ENCODE measurements around the gene PARS2.

PARS2 gene

DNA sequence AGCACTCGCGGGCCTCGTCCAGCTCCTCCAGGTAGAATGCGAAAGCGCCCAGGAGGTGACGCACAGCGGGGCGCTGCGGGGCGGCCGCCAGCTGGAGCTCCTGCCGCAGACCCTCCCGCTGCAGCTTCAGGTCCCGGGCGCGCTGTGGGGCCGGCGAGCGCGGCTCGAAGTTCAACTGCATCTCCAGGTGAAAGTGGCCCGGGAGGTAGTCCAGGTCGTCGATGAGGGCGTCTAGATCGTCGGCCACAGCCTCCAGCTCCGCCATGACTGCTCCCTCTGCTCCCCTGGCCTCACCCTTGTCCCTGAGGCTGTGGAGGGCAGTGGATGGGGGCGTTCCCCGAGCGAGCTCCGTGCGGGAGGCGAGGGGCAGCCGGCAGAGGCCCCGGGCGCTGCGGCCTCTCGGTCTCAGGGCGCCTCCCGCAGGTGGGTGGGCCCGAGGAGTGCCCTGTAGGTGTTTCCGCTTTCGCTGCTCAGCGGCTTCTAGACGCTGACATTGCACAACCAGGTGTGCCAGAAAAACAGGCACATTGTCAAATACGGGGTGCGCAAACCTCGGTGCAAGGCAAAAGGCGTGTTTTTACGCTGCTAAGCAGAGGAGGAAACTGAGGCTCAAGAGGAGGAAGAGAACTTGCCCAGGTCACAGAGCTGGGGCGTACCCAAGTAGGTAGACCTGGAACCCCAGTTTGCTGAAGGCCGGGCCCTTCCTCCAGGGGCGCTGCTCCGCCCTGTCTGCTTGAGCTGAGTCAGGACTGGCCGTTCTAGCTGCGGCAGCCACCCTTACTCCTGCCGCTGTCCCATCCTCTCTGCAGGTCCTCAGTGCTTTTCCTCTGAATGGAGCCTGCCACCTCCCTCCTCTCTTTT, 36.8 kb upstream of the PARS2 start, which contains the start of gene TTC22:
TSS of gene TTC22 (minus strand) at position 425 of the 861 bp plus-strand sequence. CDS start at position 265, 160 bp downstream.
- DNase-seq (ENCODE audit: extremely low spot score, insufficient read length, low read depth): peak; percentile 44
- FAIRE-seq: peak; percentile 89

DNA sequence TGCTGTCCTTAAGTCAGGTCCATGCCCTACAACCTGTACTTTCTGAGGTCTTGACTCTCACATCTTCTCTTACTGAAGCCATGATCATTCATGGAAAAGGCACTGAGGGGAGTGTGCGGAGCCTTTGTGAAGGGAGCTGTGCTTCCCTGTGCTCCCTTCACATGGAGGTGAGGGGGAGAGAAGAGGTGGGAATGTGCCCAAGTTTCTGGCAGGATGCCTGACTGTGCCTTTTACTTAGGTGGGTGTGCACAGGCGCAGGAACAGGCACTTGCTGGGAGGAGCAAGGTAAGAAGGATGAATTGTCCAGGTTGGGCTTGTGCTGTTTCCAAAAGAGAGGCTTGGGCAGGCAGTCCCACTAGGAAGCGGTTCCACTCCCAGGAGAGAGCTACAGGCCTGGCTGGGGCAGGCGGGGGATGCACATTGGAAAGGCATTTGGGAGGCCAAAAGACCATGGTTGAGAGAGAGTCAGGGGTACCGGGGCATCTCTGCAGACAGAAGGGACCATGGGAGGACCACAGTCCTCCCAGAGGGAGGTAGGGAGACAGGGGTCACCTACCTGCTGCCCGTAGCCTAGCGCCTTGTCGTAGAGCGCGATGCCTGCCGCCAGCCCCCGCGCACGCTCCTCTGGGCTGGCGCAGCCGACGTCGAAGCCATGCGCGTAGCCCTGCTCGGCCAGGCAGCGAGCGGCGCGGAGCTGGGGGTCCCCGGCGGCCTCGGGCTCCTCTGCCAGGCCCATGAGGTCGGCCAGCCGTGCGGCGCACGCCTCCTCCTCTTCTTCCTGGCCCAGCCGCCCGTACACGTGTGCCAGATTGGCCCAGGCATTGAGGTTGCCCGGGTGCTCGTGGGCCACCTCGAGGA, 35.9 kb upstream of the PARS2 start:
- DNase-seq (ENCODE audit: extremely low spot score, insufficient read length, low read depth): no peak
- FAIRE-seq: no peak

DNA sequence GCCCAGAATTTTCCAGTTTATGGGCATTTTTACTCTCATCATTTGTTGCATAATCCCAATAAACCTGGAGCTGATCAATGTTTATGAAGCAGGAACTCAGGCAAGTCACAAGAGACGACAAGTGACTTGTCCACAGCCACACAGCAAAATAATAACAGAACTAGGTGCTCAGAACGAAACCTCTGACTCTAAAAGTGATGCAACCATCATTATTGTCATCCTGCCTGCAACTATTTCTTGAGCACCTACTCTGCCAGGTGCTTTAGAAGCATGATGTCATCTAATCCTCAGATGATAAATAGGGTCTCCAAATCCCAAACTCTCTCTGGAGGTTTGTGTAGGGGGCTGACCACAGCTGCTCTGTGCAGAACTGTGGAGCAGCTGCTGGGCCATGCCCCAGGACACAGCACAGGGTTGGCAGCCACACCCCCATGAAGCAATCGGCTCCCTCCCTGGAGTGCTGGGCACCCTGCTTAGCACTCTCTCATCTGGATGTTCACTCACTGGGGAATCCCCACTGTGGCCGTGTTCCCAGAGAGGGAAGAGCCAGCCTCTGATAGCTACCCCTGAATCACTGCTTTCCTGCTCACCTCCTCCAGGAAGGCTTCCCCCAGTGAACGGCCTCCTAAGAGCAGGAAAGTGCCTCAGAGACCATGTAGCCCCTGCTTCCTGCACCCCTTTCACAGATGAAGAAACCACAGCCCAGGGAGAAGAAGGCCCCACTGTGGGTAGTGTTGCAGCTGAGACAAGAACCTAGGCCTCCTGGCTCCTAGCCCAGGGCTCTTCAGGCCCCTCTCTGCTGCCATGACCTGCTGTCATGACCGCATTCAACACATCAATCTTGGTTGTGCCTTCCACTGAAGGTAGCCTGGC, 34.7 kb upstream of the PARS2 start:
- FAIRE-seq: peak; percentile 56
- DNase-seq (ENCODE audit: extremely low spot score, insufficient read length, low read depth): no peak

DNA sequence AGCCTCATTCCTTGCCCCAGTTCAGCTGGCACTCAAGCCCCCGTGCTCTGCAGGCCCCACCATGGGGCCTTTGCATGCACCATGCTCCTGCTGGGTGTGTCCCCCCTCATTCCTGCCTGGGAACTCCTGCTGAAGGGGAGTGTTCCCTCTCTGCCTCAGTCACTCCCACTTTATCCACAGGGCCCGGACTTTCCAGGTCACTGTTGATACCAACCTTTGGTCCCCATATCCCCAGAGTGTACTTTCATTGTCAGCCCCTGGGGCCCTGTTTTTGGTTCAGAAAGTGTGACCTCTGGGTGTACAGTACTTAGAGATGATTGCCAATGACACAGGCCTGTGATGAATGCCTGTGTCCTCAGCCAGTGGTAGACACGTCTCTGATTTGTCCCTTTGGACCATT, 33.9 kb upstream of the PARS2 start:
- FAIRE-seq (no peak), DNase-seq (ENCODE audit: extremely low spot score, insufficient read length, low read depth) (no peak)

DNA sequence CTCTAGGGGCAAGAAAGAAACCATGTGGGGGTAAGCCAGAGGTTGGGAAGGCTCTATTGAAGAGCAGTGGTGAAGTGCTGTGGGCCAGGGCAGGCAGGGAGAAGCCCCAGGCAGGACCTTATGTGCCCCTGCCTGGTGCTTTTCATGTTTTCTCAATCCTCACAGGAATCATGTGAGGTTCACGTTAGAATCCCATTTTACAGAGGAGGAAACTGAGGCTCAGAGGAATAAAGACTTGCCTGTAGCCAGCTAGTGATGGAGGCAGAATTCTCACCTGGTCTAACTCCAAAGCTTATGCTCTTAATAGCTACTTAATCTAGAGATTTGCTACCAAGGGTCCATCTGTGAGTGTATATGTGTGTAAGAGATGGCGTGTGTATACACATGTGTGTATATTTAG, 32.6 kb upstream of the PARS2 start:
- FAIRE-seq: no peak
- no peak for DNase-seq (ENCODE audit: extremely low spot score, insufficient read length, low read depth)

DNA sequence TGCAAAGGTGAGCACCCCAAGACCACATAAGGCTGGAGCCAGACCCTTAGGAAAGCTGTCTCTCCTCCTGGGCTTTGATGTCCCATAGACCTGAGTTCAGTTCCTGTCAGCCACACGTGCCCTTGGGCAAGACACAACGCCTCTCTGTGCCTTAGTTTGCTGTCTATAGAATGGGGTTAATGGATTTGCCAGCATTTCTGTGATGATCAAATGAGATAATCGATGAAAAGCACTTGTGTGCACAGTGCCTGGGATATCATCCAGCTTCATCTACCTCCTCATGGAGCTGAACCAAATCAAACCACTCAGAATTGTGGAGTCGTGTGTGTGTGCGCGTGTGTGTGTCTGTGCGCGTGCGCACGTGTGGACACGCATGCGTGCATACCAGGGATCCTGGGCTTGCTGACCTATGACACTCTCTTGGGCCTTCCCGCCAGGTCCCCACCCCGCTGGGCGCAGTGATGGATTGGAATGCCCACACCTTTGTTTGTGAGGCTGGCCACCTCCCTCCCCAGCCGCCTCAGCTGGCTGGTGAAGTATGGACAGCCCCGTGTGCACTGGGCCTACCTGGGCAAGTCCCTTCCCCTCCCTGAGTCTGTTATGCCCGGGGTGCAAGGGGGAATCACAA, 31.6 kb upstream of the PARS2 start:
- FAIRE-seq (no peak), DNase-seq (ENCODE audit: extremely low spot score, insufficient read length, low read depth) (no peak)

DNA sequence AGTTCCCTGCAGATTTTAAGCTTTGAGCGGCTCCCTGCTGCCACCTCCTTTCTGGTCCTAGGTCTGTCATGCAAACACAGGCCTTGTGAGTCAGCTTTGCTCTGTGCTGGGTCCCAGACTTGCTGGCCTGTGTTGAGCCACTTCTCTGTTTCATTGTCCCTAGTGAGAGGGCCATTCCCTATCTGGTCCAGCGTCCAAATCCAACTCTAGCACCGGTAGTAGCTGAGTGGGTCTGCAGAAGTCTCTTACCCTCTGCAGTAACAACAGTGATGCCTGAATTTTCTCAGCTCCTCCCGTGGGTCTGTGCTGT, 31.0 kb upstream of the PARS2 start:
- FAIRE-seq: no peak
- no peak for DNase-seq (ENCODE audit: extremely low spot score, insufficient read length, low read depth)

DNA sequence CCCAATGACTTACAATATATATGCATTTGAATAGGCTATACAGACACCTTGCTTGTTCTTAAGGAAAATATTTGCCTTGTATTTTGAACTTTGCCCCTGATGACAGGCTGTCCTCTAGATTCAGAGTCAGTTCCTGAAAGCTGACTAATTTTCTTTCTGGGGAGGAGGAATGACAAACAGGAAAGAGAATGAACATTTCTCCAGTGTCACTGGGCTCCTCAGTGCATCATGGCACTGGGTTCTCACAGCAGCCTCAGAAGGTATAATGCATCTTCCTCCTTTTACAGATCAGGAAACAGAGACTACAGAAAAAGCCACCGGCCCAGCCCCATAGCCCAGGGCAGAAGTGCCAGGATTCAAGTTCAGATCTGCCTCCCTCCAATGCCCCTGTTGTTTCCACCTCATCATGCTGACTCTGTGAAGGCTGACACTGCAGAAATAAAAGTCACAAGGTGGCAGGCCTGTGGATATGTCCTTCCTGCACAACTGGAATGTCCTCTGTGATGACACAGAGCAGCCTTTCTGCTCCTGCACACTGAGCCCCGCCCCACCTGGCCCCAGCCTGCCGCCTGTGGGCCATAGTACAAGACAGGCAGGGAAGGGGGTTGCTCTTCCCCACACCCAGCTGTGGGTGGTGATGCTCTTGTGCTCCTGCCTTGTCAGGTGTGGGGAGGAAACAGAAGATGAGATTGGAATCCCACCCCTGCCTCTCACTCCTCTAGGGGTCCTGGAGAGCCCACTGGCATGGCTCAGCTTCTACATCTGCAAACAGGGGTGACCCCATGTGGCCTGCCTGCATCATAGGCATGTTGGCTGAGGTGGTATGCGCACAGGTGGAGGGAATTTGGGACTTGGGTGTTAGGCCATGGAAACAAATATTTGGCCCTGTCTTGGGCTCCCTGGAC, 30.4 kb upstream of the PARS2 start:
- DNase-seq (ENCODE audit: extremely low spot score, insufficient read length, low read depth): no peak
- no peak for FAIRE-seq

DNA sequence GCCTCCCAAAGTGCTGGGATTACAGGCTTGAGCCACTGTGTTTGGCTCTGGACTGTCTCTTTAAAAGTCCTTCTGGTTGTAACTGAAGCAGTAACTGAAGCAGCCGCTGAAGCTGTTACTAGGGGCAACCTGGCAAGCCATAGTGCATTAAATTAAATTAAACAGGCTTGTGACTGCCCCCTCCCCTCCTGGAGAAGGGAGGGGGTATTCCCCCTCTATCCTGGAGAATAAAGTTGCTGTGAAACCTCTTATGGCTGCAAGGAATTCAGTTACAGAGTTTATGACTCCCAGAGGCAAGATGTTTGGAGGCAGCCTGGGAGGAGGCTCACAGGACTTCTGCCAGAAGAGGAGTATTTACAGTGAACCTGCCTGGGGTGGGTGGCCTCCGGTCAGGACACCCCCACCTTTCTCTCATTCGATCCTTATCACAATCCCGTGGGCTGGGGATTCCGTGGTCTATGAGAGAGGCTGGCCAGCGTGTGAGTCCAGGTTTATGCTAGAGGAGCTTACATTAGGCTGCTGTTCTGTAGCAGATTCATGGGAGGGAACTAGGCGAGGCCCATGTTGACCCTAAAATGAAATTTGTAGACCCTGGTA, 28.5 kb upstream of the PARS2 start:
- DNase-seq (ENCODE audit: extremely low spot score, insufficient read length, low read depth): no peak
- FAIRE-seq: no peak

DNA sequence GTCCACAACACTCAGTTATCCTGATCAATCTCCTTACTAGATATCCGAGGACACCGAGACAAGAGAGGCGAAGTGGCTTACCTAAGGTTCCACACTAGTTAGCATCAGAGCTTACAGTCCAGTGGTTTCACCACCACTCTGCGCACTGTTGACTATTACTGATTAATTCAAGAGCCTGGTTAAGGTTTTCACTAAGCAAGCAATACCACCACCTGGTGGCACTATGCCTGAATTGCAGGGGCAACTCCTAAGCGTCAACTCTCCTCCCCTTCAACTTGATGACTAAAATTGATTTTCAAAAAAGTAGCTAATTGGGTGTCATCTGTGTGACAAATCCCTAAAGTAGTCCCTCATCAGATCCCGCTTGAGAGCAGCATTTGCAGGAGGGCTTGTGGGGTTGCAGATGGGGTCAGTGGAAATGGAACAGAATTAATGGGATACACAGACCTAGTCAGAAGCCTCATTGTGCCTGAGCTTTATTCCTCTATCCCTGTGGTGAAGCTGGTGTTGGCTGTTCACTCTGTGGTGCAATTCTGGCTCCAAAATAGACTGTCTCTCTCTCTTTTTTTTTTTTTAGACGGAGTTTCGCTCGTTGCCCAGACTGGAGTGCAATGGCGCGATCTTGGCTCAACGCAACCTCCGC, 27.7 kb upstream of the PARS2 start:
- DNase-seq (ENCODE audit: extremely low spot score, insufficient read length, low read depth) (no peak), FAIRE-seq (peak; percentile 49)

DNA sequence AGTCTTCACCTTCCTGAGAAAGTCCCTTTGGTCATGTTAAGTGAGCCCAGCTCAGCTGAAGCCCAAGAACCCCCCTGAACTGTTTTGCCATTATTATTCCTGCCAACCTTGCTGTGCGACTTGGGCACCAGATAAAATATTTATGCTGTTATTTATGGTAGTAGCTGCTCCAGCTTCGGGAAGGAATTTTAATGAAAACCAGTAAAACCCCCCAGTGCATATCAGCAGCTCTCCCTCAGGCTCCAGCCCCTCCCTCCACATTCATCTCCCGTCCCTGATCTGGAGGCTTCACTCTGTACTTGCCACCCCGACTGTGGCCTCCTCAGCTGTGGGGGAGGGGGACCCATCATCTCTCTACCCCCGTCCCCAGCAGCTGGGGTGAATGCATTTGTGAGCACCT, 24.1 kb upstream of the PARS2 start:
- DNase-seq (ENCODE audit: extremely low spot score, insufficient read length, low read depth) (no peak), FAIRE-seq (no peak)

DNA sequence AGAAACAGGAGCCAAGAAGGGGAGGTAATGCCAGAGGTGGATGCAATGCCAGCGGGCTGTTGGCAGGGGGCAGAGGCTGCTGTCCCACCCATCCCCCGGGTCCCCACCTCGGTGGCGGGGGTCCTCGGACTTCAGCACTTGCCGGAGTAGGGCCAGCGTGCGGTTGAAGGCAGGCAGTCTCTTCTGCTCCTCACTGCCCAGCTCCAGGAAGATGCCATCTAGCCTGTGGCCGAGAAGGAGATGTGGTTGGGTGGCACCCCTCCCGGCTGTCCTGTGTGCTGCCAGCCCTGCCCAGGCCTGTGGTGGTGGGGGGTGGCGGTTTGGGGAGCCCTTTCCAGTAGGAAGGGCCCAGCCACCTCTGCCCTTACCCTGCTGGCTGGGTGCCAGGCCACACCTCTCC, 23.3 kb upstream of the PARS2 start:
- DNase-seq (ENCODE audit: extremely low spot score, insufficient read length, low read depth) (no peak), FAIRE-seq (no peak)

DNA sequence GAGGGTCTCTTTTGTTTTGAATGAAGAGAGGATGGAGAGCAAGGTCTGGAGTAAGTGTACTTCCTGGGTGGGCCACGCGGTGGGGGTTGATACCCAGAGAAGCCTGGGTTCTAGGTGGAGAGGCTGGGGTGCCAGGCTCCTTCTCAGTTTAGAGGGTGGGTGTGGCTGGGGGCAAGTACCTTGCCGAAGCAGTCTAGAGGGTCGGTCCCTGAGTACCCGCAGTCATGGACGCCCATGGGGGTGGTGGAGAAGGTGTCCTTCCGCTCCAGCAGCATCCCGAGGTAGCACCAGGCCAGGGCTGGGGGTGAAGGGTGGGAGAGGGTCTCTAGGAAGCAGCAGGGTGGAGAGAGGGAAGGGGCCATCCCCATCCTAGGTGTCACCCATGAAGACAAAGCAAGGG, 22.5 kb upstream of the PARS2 start:
- no peak for DNase-seq (ENCODE audit: extremely low spot score, insufficient read length, low read depth)
- FAIRE-seq: no peak

DNA sequence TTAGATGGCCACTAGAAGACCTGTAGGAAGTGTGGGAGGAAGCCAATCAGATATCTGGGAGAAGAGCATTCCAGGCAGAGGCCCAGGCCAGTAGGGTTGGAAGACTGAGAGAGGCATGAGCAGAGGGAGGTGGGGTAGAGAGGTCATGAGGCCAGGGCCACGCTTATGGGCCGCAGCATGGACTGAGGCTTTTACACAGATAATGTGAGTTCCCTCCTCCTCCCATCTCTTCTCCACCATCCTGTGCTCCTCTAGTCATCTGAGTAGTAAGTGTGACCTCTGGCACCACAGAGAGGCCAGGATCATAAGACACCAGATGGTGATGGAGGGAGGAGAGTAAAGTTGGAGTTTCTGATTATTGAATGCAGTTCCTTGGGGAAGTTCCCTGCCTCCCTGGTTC, 19.7 kb upstream of the PARS2 start:
- FAIRE-seq: no peak
- DNase-seq (ENCODE audit: extremely low spot score, insufficient read length, low read depth): no peak

DNA sequence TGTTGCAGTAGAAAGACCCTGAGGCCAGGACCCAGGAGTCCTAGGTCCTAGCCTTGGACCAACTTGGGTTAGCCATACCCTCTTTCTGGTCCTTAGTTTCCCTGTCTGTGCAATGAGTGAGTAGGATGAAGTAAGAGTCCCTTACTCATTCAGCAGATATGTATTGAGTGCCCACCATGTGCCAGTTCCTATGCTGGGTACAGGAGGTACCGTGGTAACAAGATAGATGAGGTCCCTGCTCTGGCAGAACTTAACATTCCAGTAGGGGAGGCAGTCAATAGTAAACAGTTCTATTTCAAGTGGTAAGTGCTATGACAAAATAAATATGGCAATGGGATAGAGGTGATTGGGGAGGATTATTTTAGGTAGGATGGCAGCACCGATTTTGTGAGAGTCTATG, 18.3 kb upstream of the PARS2 start:
- DNase-seq (ENCODE audit: extremely low spot score, insufficient read length, low read depth) (no peak), FAIRE-seq (no peak)

DNA sequence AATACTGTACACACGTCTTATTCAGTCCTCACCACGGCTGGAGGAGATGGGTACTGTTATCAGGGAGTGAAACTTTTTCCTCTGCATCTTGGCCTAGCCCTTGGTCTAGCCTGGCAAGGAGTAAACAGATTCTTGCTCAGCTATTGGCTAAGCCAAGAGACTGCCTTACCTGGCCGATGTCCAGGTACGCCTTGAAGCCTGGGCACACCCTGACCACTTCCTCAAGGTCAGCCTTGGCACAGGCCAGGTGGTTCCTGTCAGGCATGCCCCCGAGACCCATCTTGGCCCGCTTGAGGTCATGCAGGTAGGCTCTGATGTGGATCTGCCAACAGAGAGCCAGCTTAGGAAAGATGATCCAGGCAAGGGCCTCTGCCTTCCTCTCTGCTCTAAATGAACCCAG, 17.8 kb upstream of the PARS2 start:
- no peak for FAIRE-seq

DNA sequence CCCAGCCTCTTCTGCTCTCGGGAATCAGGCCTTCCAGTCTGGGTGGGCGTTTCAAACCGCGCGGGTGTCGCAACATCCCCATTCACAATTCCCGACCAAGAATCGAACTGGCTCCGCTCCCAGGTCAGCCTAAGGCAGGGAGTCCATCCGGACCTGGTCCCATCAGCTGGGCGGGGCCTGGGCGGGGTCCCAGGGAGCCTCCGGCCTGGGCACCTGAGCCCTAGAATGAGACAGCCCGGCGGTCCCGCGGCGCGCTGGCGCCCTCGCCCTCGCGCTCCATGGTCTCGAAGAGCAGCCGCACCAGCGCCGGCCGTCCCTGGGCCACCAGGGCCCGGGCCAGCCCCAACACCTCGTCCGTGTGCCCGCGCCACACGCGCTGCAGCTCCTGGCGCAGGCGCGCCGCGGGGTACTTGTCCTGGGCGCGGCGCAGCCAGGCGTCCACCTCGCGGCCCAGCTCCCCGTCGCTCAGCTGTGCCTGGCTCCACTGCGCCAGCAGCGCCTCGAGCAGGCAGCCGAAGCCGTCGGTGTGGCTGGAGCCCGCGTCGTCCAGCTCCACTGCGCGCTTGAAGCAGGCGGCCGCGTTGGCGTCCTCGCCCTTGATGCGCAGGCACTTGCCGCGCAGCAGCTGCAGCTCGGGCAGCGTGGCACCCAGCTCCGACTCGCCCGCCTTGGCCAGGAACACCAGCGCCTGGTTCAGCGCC, 16.9 kb upstream of the PARS2 start:
- FAIRE-seq: no peak

More for the DNA sequence above, 17.8 kb upstream of the PARS2 start:
- DNase-seq (ENCODE audit: extremely low spot score, insufficient read length, low read depth): no peak

DNA sequence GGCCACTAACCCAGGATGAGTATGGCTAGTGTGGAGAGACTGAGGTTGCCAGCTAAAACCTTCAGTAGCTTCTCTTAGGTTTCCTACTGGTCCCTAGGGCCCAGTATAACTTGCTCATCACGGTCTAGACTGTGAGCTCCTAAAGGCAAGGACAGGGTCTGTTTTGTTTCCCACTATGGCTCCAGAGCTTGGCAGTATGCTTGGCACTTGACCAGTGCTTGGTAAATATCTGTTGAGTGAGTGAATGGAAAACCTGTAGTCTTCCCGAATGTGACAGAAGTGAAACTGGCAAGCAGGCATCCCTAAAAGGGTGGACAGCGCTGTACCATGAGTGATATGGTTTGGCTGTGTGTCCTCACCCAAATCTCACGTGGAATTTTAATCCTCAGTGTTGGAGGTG, 13.1 kb upstream of the PARS2 start:
- DNase-seq (ENCODE audit: extremely low spot score, insufficient read length, low read depth): no peak
- FAIRE-seq: no peak

More for the DNA sequence above, 16.9 kb upstream of the PARS2 start:
- DNase-seq (ENCODE audit: extremely low spot score, insufficient read length, low read depth): no peak

Data from GM18507 (cell line).